Fibroblast of pulmonary artery (primary cell): ENCODE measurements around the gene NOL4L.
"Not testable (repeated sequence)": the region's sequence is repeated elsewhere in the genome, so short reads cannot be mapped to it uniquely, and the experiment has no call there.

Experiments
- DNase-seq: peaks from one replicate; pipeline ENCODE4 v3.0.0-alpha.2; 2010; ENCODE audit warnings: low read depth
- H3K4me3 ChIP-seq: replicated peaks from 2 replicates; pipeline ENCODE4 v1.5.1; 2011; ENCODE audit warnings: low read depth, mild to moderate bottlenecking, control low read depth, low read length, moderate library complexity
- TF ChIP-seq, protein P1 (sequence below): IDR thresholded peaks from 2 replicates; pipeline ENCODE4 v1.5.1; 2011; ENCODE audit warnings: mild to moderate bottlenecking, control low read depth, low read length, inconsistent platforms; ENCODE audit errors: missing control alignments

The NOL4L gene

DNA sequence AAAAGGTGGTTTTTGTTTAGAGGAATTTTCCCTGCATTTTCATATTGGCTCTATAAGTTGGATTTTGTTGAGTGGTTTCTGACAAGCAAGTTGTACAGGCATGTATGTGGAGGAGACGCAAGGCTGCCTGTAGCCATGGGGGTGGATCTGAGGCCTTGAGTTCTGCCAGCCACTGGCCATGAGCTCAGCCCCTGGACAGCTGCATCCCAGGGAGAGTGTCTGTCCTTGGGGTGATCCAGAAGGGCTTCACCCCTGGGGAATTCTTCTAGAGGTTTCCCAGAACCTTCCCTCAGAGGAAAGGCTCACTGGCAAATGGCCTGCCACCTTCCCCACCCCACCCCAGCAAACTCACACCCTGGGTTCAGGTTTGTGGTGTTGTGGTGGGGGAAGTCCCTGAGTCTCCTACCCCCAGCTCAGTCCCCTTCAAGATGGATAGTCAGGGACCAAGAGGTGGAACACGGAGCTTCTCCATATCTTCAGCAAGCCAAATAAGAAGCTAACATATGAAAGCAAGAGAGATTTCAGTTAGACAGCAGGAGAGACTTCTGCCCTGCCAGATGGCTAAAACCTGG lies 11.6 kb upstream of the NOL4L start:
- H3K4me3 ChIP-seq: no peak overlapping the region
- TF ChIP-seq, protein P1, sequence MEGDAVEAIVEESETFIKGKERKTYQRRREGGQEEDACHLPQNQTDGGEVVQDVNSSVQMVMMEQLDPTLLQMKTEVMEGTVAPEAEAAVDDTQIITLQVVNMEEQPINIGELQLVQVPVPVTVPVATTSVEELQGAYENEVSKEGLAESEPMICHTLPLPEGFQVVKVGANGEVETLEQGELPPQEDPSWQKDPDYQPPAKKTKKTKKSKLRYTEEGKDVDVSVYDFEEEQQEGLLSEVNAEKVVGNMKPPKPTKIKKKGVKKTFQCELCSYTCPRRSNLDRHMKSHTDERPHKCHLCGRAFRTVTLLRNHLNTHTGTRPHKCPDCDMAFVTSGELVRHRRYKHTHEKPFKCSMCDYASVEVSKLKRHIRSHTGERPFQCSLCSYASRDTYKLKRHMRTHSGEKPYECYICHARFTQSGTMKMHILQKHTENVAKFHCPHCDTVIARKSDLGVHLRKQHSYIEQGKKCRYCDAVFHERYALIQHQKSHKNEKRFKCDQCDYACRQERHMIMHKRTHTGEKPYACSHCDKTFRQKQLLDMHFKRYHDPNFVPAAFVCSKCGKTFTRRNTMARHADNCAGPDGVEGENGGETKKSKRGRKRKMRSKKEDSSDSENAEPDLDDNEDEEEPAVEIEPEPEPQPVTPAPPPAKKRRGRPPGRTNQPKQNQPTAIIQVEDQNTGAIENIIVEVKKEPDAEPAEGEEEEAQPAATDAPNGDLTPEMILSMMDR: no peak
- no peak for DNase-seq

DNA sequence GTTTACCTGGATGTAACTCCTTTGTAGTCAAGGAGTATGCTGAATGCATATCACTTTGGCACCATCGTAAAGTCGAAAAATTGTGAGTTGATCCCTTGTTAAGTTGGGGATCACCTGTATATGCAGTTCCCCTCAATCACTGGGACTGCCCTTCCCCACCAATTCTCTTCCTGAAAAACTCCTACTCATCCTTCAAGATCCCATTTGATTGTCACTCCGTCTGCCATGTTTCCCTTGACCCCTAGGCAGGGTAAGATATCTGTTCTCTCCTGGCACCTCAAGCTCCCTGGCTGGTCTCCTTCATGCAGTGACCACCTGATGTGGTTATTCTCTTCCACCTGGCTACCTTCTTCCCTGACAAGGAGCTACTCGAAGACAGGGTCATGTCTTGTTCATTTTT lies 10.0 kb upstream of the NOL4L start:
- TF ChIP-seq, protein P1: no peak
- no peak for DNase-seq
- H3K4me3 ChIP-seq: no peak overlapping the region

DNA sequence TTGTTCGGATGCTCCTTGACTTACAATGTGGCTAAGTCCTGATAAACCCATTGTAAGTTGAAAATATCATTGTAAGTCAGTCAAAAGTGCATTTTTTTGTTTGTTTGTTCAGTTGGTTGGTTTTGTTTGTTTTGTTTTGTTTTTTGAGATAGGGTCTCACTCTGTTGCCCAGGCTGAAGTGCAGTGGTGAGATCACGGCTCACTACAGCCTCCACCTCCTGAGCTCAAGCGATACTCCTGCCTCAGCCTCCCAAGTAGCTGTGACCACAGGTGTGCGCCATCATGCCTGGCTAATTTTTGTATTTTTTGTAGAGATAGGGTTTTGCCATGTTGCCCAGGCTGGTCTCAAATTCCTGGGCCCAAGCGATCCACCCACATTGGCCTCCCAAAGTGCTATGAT lies 9.5 kb upstream of the NOL4L start:
- not testable (repeated sequence) for DNase-seq, H3K4me3 ChIP-seq

DNA sequence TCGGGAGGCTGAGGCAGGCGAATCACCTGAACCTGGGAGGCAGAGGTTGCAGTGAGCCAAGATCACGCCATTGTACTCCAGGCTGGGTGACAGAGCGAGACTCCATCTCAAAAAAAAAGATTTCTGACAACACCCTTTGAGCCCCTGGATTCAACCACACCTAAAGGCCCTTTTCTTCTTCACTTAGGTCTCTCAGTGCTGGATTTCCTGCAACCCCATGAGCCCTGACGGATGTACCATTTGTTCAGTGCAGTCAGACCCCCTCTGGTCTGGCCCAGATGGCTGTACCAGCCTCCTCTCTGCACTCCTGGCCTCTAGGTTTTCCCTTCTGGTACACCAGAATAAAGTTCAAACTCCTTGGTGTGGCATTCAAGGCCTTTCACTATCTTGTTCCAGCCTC lies 9.1 kb upstream of the NOL4L start:
- H3K4me3 ChIP-seq: no peak overlapping the region
- TF ChIP-seq, protein P1: no peak
- no peak for DNase-seq

DNA sequence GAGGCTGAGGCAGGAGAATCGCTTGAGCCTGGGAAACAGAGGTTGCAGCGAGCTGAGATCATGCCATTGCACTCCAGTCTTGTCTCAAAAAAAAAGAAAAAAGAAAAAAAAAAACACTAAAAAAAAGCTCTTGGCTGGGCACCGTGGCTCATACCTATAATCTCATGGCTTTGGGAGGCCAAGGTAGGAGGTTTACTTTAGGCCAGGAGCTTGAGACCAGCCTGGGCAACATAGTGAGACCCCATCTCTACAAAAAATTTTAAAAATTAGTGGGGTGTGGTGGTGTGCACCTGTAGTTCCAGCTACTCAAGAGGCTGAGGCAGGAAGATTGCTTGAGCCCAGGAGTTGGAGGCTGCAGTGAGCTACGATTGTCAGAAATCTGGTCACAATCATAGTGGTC lies 7.5 kb upstream of the NOL4L start:
- not testable (repeated sequence) for H3K4me3 ChIP-seq, DNase-seq

DNA sequence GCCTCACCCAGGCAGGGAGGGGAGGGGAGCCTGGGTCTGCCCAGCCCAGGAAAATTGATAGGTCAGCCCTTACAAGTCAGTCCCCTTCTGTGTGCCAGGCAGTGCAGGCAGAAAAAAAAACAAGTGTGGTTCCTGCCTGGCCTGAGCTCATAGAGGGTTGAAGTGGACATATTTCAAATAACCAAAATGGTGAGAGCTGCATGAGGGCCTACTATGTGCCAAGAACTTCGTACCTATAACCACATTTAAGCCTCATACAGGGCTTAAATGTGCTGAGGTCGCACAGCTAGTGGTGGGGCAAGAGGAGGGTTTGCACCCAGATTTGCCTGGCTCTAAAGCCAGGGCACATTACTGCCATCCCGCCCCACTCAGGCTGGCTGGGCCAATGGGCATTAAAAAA lies 6.9 kb upstream of the NOL4L start:
- no peak overlapping the region for H3K4me3 ChIP-seq
- no peak for DNase-seq
- TF ChIP-seq, protein P1: no peak

DNA sequence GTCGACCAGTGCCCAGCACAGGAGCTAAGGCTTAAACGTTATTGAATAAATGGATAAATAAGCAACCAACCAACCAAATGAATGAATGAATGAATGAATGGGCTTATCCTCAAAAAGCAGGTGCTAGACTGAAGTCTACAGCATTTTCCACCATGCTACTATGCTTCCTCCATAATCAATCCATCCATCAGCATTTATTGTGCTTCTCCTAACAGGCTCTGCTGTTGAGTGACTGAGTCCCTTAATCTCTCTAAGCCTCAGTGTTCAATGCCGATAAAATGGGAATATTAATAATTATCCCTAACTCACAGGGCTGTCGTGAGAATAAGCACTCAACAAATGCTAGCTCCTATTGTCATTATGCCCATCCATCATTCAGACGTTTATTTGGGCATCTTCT lies 4.6 kb upstream of the NOL4L start:
- TF ChIP-seq, protein P1: no peak
- DNase-seq: no peak
- H3K4me3 ChIP-seq: no peak overlapping the region

DNA sequence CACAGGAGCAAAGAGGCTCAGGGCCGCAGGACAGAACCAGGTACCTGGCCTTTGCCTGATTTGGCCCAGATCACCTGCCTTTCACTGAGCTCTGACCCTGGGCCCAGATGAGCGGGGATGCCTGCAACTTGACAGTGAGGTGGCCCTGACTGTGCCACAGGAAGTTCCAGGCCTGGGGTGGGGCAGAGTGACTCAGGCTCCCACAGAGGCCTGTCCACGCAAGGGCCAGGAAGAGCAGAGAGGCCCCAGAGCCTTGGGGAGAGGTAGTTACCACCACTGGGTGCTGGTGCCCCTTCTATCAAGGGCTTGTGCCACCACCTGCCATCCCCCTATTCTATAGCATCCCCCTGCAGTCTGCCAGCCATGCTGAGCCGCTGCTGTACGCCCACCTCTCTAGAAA lies 4.1 kb upstream of the NOL4L start:
- no peak for DNase-seq
- TF ChIP-seq, protein P1: no peak
- H3K4me3 ChIP-seq: no peak overlapping the region
